Sigmoid colon (tissue), 4 donors: ENCODE results near the gene PTPRF.

Experiments
- CTCF ChIP-seq, 4 experiments: fragments of 450-650 bp in 3 of 4; fragments of 200-600 bp in 1 of 4; IDR thresholded peaks; one replicate each; pipeline ENCODE4 v1.5.1; 2016 to 2019; ENCODE audit warnings: antibody characterized with exemption in 4 of 4, mild to moderate bottlenecking in 3 of 4, moderate library complexity in 2 of 4
- EP300 ChIP-seq, 4 donors: sonication (generic); formaldehyde crosslinking; IDR thresholded peaks; one replicate each; pipeline ENCODE4 v1.6.1; 2017; ENCODE audit warnings: antibody characterized with exemption in 4 of 4
- POLR2A ChIP-seq, 2 donors: fragments of 450-650 bp; IDR thresholded peaks; one replicate each; pipeline ENCODE4 v1.6.1; 2016; ENCODE audit warnings: antibody characterized with exemption in 2 of 2, mild to moderate bottlenecking in 2 of 2, moderate library complexity in 2 of 2
- POLR2AphosphoS5 ChIP-seq, 4 donors: sonication (generic); formaldehyde crosslinking; IDR thresholded peaks; one replicate each; pipeline ENCODE4 v1.6.1; 2017; ENCODE audit warnings: antibody characterized with exemption in 4 of 4

GRCh38 chr1:43521078-43521477 lies 9.6 kb upstream of the PTPRF start:
- TF ChIP-seq CTCF (IDR thresholded peaks at IDR 0.05) (no peak), POLR2A (IDR thresholded peaks at IDR 0.05) (no peak), EP300 (IDR thresholded peaks at IDR 0.05) (no peak), POLR2AphosphoS5 (IDR thresholded peaks at IDR 0.05) (no peak)
